HG02884 (cell line): ENCODE results near the gene BCL2A1.
"Not testable (repeated sequence)": the region's sequence is repeated elsewhere in the genome, so short reads cannot be mapped to it uniquely, and the experiment has no call there.

Source experiments
- ATAC-seq: cut with Tn5 transposase; IDR thresholded peaks from one replicate; pipeline ENCODE4 v1.9.1; 2021; ENCODE audit warnings: mild to moderate bottlenecking, moderate library complexity; ENCODE audit not compliant: unreplicated experiment

The BCL2A1 gene

GRCh38 chr15:79970624-79971434 is at the start of gene BCL2A1:
Gene BCL2A1 (minus strand): TSS chr15:79971196. CDS start chr15:79971119, 77 bp downstream.
- peak; percentile 64 for ATAC-seq

DNA sequence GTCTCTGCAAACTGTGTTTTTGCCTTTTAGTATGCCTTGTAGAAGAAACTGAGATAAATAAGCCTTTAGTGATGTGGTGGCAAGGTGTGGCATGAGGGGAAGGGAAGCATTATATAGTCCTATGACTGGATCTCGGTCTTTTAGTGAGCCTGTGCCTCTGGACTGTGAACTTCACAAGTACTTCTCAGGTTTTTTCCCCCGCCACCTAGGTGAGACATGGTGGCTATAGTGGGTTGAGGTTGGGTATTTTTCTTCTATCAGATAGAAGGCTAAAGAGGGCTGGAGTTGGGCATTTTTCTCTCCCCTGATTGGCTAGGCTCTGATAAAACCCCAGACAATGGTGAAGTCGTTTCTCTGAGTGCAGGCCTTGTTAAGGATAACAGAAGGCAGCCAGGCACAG is 49.7 kb upstream of the BCL2A1 start:
- no peak for ATAC-seq

DNA sequence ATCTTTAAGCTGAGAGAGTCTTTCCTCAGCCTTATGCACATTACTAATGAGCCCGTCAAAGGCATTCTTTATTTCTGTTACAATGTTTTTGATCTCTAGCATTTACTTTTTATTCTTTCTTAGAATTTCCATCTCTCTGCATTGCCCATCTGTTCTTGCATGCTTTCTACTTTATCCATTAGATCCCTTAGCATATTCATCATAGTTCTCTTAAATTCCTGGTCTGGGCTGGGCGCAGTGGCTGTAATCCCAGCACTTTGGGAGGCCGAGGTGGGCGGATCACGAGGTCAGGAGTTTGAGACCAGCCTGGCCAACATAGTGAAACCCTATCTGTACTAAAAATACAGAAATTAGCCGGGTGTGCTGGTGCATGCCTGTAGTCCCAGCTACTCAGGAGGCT is 49.2 kb upstream of the BCL2A1 start:
- not testable (repeated sequence) for ATAC-seq

GRCh38 chr15:80019168-80019745 is 48.3 kb upstream of the BCL2A1 start:
- no peak for ATAC-seq

DNA sequence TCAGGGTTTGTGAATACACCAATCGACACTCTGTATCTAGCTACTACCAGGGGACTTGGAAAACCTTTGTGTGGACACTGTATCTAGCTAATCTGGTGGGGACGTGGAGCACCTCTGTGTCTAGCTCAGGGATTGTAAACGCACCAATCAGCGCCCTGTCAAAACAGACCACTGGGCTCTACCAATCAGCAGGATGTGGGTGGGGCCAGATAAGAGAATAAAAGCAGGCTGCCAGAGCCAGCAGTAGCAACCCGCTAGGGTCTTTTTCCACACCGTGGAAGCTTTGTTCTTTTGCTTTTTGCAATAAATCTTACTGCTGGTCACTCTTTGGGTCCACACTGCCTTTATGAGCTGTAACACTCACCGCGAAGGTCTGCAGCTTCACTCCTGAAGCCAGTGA is 46.1 kb upstream of the BCL2A1 start:
- not testable (repeated sequence) for ATAC-seq

GRCh38 chr15:80016506-80016905 is 45.5 kb upstream of the BCL2A1 start:
- ATAC-seq, result not testable (repeated sequence)

GRCh38 chr15:80015156-80015555 is 44.2 kb upstream of the BCL2A1 start:
- no peak for ATAC-seq

DNA sequence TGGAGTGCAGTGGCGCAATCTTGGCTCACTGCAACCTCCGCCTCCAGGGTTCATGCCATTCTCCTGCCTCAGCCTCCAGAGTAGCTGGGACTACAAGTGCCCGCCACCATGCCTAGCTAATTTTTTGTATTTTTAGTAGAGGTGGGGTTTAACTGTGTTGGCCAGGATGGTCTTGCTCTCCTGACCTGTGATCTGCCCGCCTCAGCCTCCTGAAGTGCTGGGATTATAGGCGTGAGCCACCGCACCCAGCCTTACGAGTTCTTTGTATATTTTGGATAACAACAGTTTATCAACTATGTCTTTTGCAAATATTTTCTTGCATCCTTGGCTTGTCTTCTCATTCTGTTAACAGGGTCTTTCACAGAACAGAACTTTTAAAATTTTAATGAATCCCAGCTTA is 43.2 kb upstream of the BCL2A1 start:
- ATAC-seq, result not testable (repeated sequence)

DNA sequence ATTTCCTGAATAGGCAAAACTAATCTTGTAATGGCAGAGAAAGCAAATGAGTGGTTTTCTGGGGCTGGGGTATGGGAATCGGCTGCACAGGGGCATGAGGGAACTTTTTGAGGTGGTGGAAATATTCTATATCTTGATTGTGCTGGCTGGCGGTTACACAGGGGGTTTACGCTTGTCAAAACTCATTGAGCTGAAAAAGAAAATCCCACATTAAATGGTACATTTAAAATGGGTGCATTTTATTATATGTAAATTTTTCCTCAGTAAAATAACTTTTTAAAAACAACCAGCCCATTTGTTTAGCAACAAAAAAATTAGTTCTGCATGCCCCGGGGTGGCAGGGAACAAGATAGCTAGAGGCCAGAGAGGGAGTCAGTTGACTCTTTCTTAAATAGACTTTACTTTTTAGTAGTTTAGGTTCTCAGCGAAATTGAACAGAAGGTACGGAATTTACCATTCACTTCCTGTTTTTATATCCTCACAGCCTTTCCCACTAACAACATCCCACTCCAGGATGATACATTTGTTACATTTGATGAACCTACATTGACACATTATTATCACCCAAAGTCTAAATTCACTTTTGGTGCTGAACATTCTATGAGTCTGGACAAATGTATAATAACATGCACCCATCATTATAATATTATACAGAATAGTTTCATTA is 41.2 kb upstream of the BCL2A1 start:
- ATAC-seq, result no peak

GRCh38 chr15:80011596-80011995 is 40.6 kb upstream of the BCL2A1 start:
- ATAC-seq, result no peak

DNA sequence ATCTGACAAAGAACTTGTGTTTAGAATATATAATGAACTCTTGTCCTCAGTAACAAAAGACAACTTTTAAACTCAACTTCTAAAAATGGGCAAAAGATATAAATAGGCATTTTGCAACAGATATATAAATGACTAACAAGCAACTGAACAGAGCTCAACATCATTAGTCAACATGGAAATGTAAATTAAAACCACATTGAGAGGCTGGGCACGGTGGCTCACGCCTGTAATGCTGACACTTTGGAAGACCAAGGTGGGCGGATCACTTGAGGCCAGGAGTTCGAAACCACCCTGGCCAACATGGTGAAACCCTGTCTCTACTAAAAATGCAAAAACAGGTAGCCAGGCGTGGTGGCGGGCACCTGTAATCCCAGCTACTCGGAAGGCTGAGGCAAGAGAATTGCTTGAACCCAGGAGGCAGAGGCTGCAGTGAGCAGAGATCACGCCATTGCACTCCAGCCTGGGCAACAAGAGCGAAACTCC is 40.1 kb upstream of the BCL2A1 start:
- peak; percentile 54 for ATAC-seq

DNA sequence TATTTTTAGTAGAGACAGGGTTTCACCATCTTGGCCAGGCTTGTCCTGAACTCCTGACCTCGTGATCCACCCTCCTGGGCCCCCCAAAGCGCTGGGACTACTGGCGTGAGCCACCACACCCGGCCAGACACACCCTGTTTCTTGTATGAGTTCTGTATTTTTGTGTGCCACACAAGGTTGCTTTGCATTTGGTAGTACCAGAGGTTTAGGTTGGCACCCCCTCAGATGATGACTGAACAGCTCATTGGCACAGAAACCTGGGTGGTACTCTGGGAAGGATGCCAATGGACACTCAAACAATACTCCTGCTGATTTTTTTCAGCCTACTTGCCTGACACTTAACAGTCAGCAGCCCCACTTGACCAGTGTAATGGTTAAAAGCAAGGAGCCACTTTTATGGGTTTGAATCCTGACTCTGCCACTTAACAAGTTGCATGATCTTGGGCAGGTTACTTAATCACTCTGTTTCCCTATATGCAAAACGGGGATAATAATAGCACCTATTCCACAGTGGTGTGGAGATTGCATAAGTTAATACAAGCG is 39.2 kb upstream of the BCL2A1 start:
- no peak for ATAC-seq

DNA sequence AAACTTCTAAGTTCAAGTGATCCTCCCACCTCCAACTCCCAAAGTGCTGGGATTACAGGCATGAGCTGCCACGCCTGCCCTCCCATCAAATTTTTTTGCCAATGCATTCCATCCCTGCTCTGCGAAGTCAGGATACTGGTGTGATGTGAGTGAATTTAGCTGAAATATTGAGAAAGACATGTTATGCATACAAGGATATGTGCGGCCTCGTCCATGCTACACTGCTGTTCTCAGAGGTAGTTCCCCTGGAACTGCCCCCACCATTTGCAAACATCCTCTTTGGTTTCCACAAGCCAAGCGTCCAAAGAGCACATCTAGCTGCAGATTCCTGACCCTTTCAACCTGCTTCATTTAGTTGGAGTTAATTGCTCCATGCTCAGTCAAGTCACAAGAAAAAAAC is 36.5 kb upstream of the BCL2A1 start:
- no peak for ATAC-seq

GRCh38 chr15:80006946-80007345 is 36.0 kb upstream of the BCL2A1 start:
- ATAC-seq, result no peak

DNA sequence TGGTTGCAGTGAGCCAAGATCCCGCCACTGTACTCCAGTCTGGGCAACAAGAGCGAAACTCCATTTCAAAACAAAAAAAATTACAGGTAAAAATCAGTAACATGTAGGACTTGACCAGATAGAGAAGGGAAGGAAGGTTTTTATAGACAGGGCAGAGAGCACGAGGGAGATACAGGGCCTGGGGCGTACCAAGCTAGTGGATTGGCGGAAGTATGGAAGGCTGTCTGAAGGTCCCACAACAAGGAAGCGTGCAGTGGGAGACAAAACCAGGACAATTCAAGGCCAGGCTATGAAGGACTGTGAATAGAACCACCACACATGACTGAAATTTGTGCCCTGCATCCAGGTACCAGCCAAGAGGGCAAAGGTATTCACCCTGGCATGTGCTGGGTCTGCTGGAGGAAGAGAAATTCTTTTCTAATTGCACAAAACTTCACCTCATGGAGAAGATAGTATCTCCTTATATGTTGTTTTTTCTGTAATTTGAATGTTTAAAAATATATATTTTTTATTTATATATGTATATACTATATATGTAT is 33.0 kb upstream of the BCL2A1 start:
- ATAC-seq, result no peak

- ATAC-seq, result no peak
Measured at GRCh38 chr15:80003171-80003570, 32.2 kb upstream of the BCL2A1 start.

GRCh38 chr15:80002267-80002666 is 31.3 kb upstream of the BCL2A1 start:
- ATAC-seq, result no peak

GRCh38 chr15:79994615-79995014 is 23.6 kb upstream of the BCL2A1 start:
- ATAC-seq, result no peak

GRCh38 chr15:79991826-79992225 is 20.8 kb upstream of the BCL2A1 start:
- no peak for ATAC-seq

DNA sequence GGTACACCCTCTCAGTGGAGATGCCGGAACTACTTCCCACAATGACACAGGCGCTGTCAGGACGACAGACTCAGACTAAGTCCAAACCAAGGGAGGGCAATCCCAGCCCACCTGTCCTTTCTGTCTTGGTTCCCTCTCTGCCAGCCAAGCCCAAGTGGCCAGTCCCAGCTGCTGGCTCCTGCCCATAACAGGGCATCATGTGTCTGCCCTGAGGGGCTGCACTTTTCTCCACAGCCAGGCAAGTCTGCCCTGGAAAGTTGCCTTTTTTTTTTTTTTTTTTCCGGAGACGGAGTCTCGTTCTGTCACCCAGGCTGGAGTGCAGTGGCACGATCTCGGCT is 20.0 kb upstream of the BCL2A1 start:
- no peak for ATAC-seq

DNA sequence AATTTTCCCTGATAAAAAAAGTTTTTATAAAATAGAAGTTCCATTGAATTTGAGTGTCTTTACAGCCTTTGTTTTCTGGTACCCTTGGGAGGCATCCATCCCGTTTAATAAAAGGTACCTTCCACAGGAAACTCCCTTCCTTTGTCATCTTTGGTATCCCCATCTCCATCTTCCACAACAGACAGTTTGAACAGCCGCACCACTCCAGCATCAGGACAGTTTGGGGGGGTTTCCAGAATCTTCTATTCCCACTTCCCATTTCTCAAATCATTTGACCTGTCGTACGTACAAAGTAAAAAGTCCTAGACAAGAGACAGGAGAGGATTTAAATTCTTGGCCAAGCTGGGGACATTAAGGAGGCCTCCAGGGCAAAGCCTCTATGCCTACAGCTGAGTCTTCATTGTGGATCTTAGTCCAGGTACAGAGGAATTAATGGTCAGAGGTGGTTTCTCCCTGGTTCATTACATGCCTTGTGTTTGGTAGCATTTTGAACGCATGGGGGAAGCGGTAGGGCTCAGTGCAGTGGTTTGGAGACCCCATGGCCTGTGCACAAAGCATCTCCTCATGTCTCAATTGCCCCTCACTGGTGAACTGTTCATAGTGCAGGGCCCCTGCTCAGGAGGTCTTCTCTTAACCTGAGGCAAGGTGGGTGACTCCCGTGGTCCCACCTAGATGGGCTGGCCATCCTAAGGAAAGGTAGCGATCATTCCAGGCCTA is 19.4 kb upstream of the BCL2A1 start:
- no peak for ATAC-seq
